ENCODE measurements around the gene MED22. TPM values are rescaled to one million over a fixed set of nuclear protein-coding genes. Genes with fewer than 3 reads are reported as not detected.

Gene MED22
- total and polyA plus RNA-seq, 2 donors from 2014 or later: 24.6 to 32.7 TPM

DNA sequence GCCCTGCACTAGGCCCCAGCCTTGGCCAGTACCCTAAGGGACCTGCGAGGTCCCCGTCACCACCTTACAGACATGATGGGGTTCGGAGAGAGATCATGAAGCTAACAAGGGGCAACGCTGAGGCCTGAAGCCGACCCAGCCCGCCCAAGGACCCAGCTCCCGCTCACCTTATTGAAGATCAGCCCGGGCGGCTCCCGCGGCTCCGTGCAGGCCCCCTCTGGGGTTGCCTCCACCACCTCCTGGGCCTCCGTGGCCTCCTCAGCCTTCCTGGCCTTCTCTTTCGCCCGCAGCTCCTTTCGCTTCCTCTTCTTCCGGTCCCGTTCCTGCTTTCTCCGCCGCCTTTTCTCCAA, 15.6 kb downstream of the MED22 start:
- peaks cover 0 to 19% (median 3%) of the 10 kb centered on the region in 3 donors for H3K4me1 ChIP-seq (ENCODE audit: control insufficient read depth in 2 of 3, insufficient read depth in 2 of 3, low read depth in 1 of 3, low read length in 3 of 3)
- peak in 1 of 5 donors; percentile 76 for DNase-seq
- TF ChIP-seq, protein P1, sequence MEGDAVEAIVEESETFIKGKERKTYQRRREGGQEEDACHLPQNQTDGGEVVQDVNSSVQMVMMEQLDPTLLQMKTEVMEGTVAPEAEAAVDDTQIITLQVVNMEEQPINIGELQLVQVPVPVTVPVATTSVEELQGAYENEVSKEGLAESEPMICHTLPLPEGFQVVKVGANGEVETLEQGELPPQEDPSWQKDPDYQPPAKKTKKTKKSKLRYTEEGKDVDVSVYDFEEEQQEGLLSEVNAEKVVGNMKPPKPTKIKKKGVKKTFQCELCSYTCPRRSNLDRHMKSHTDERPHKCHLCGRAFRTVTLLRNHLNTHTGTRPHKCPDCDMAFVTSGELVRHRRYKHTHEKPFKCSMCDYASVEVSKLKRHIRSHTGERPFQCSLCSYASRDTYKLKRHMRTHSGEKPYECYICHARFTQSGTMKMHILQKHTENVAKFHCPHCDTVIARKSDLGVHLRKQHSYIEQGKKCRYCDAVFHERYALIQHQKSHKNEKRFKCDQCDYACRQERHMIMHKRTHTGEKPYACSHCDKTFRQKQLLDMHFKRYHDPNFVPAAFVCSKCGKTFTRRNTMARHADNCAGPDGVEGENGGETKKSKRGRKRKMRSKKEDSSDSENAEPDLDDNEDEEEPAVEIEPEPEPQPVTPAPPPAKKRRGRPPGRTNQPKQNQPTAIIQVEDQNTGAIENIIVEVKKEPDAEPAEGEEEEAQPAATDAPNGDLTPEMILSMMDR (IDR thresholded peaks at IDR 0.05; ENCODE audit: borderline replicate concordance, extremely low read depth, insufficient read depth): no peak
- no peak overlapping the region for H3K4me3 ChIP-seq (ENCODE audit: low read length in 3 of 3)
- intact Hi-C loops (cut with DNase I): loop anchor here (10.0 kb wide), 1 partner anchor 148 kb away; no protein-coding TSS in a partner anchor
- H3K27me3 ChIP-seq (ENCODE audit: control insufficient read depth, insufficient read depth, low read length): no peaks in the 10 kb centered on the region
- H3K36me3 ChIP-seq (ENCODE audit: control insufficient read depth in 2 of 3, insufficient read depth in 3 of 3, low read length in 3 of 3): peaks cover 0 to 27% (median 20%) of the 10 kb centered on the region in 3 donors
- no peak overlapping the region for H3K27ac ChIP-seq (ENCODE audit: low read depth in 2 of 2, low read length in 2 of 2)
- no peaks in the 10 kb centered on the region for H3K9me3 ChIP-seq (ENCODE audit: control insufficient read depth in 2 of 3, insufficient read depth in 1 of 3, low read length in 3 of 3)
- no peak for FAIRE-seq
- H3K9ac ChIP-seq (ENCODE audit: low read length in 3 of 3): no peak overlapping the region

DNA sequence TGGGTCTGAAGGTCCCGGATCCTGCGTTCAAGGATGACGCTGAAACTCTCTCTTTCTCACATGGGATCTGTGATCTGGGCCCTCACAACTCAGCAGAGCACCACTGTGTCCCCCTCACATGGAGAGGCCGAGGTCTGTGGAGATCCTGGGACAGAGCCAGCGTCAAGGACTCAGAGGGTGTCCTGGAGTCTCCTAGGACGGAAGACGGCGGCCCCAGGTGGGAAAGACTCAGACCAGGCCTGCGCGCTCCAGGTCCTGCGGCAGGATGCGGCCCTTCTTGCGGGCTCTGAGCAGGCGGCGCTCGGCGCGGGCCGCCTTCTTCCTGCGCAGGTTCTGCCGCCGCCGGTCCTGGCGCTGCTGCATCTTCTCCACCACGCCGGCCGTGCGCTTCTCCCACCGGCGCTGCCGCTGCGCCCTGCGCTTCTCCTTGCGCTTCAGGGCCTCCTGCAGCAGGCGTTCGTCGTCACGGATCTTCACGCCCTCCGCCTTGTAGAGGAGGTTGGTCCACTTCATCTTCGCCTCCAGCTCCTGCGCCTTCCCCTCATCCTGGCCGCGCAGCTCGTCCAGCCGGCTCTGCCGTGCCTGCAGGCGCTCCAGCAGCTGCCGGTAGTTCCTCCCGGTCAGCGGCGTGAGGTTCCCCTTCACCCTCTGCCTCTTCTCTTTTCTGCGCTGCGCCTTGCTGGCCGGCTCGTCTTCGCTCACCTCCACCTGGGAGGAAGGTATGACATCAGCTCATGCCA, 16.1 kb downstream of the MED22 start:
- H3K36me3 ChIP-seq (ENCODE audit: control insufficient read depth in 2 of 3, insufficient read depth in 3 of 3, low read length in 3 of 3): peaks cover 0 to 27% (median 20%) of the 10 kb centered on the region in 3 donors
- peak in 1 of 5 donors; percentile 68 for DNase-seq
- TF ChIP-seq, protein P1 (IDR thresholded peaks at IDR 0.05; ENCODE audit: borderline replicate concordance, extremely low read depth, insufficient read depth): no peak
- no peak overlapping the region for H3K4me3 ChIP-seq (ENCODE audit: low read length in 3 of 3)
- peaks cover 0 to 19% (median 3%) of the 10 kb centered on the region in 3 donors for H3K4me1 ChIP-seq (ENCODE audit: control insufficient read depth in 2 of 3, insufficient read depth in 2 of 3, low read depth in 1 of 3, low read length in 3 of 3)
- H3K27me3 ChIP-seq (ENCODE audit: control insufficient read depth, insufficient read depth, low read length): no peaks in the 10 kb centered on the region
- no peak overlapping the region for H3K27ac ChIP-seq (ENCODE audit: low read depth in 2 of 2, low read length in 2 of 2)
- intact Hi-C loops (cut with DNase I): loop anchor here (10.0 kb wide), 1 partner anchor 147 kb away; no protein-coding TSS in a partner anchor
- FAIRE-seq: no peak
- no peak overlapping the region for H3K9ac ChIP-seq (ENCODE audit: low read length in 3 of 3)
- H3K9me3 ChIP-seq (ENCODE audit: control insufficient read depth in 2 of 3, insufficient read depth in 1 of 3, low read length in 3 of 3): no peaks in the 10 kb centered on the region

DNA sequence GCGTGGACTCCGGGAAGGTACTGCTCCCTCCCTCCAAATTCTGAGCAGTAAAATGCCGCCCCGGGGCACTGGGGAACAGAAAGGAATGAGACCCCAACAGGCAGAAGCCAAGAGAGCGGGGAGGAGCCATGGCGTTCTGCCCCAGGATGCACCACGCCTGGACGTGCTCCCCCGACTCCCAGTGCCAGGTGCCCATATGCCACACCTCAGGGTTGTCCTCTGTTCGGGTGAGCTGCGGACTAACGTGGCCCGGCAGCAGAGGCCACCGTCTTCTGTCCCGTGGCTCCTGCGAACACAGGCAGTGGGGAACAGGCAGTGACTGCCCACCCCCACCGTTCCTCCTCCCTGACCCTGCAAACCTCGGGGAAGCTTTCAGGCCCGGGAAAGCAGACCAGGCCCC, 16.7 kb downstream of the MED22 start:
- DNase-seq (peak in 1 of 5 donors; percentile 46), FAIRE-seq (no peak)
- no peaks in the 10 kb centered on the region for H3K9me3 ChIP-seq (ENCODE audit: control insufficient read depth in 2 of 3, insufficient read depth in 1 of 3, low read length in 3 of 3)
- H3K9ac ChIP-seq (ENCODE audit: low read length in 3 of 3): no peak overlapping the region
- H3K4me1 ChIP-seq (ENCODE audit: control insufficient read depth in 2 of 3, insufficient read depth in 2 of 3, low read depth in 1 of 3, low read length in 3 of 3): peaks cover 0 to 14% (median 3%) of the 10 kb centered on the region in 3 donors
- H3K27ac ChIP-seq (ENCODE audit: low read depth in 2 of 2, low read length in 2 of 2): no peak overlapping the region
- no peak overlapping the region for H3K4me3 ChIP-seq (ENCODE audit: low read length in 3 of 3)
- intact Hi-C loops (cut with DNase I): loop anchor here (10.0 kb wide), 1 partner anchor 146 kb away; no protein-coding TSS in a partner anchor
- peaks cover 0 to 27% (median 20%) of the 10 kb centered on the region in 3 donors for H3K36me3 ChIP-seq (ENCODE audit: control insufficient read depth in 2 of 3, insufficient read depth in 3 of 3, low read length in 3 of 3)
- TF ChIP-seq, protein P1 (IDR thresholded peaks at IDR 0.05; ENCODE audit: borderline replicate concordance, extremely low read depth, insufficient read depth): no peak
- no peaks in the 10 kb centered on the region for H3K27me3 ChIP-seq (ENCODE audit: control insufficient read depth, insufficient read depth, low read length)

All from kidney (tissue), 14 donors.